Measurements from ENCODE around the gene SNAI1. TPM values are rescaled to one million over a fixed set of nuclear protein-coding genes. Genes with fewer than 3 reads are reported as not detected.

Gene SNAI1
- total and polyA plus RNA-seq, 8 donors = 0.31 to 2.9 (median 0.98) TPM

DNA sequence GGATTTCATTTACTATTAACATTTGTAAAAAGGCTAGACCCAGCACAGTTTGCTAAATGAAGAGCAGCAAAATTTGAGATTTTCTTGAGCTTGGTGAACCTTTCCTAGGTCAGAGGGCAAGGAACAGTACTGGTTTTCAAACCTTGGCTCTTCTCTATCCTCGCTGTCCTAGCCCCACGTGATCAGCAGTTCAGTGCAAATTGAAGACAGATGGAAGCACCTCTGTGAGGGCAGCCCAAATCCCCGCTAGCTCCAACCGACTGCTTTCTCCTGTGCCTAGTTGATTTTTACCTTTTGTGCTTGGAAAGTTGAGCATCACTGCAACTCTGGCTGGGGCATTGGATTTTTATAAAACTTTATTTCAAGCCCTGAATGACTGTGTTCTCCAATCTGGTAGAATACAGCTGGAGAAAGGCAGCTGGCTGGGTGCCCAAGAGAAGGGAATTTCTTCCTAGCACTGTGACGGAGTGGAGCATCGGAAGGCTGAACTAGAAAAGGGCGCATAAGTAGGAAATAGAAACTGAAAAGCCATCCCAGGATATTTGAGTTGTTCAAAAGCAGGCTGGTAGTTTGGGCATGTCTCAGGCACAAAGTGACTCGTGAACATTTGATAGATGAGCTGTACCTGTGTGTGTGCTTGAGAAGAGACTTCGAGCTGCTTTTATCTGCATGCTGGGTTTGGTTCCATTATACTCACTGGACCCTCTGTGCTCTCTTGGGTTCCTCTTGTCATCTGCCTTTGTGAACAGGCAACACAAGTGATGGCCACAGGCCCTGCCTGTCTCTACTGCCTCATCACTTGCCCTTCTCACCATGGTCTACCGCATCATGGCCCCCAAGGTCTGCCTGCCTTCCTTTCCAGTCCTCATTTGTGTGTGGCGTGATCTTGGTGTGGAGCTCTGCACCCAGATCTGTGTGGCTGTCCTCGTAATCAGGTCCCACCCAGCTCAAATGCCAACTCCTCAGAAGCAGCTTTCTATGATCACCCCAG is 44.3 kb upstream of the SNAI1 start:
- FAIRE-seq (no peak), DNase-seq (peak in 5 of 6 donors; percentile 19 to 61 (median 47)), ATAC-seq (no peak)
- TF ChIP-seq, protein P1, sequence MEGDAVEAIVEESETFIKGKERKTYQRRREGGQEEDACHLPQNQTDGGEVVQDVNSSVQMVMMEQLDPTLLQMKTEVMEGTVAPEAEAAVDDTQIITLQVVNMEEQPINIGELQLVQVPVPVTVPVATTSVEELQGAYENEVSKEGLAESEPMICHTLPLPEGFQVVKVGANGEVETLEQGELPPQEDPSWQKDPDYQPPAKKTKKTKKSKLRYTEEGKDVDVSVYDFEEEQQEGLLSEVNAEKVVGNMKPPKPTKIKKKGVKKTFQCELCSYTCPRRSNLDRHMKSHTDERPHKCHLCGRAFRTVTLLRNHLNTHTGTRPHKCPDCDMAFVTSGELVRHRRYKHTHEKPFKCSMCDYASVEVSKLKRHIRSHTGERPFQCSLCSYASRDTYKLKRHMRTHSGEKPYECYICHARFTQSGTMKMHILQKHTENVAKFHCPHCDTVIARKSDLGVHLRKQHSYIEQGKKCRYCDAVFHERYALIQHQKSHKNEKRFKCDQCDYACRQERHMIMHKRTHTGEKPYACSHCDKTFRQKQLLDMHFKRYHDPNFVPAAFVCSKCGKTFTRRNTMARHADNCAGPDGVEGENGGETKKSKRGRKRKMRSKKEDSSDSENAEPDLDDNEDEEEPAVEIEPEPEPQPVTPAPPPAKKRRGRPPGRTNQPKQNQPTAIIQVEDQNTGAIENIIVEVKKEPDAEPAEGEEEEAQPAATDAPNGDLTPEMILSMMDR (IDR thresholded peaks at IDR 0.05) = no peak
- Histone ChIP-seq H3K4me1 (peaks cover 13 to 23% (median 14%) of the 10 kb centered on the region in 3 donors), H3K36me3 (peaks cover 0 to 17% (median 6%) of the 10 kb centered on the region in 3 donors), H3K4me3 (peak overlapping the region in 2 of 4 donors; percentile 98 to 99), H3K9me3 (no peaks in the 10 kb centered on the region), H3K27me3 (no peaks in the 10 kb centered on the region), H3K27ac (peak overlapping the region in 2 of 4 donors; percentile 86 to 88)
- 48 to 56% methylated on average over 12 of the region's 12 CpGs for whole genome bisulfite sequencing, 2 donors
- intact Hi-C loops (cut with DNase I) = no loop called here

DNA sequence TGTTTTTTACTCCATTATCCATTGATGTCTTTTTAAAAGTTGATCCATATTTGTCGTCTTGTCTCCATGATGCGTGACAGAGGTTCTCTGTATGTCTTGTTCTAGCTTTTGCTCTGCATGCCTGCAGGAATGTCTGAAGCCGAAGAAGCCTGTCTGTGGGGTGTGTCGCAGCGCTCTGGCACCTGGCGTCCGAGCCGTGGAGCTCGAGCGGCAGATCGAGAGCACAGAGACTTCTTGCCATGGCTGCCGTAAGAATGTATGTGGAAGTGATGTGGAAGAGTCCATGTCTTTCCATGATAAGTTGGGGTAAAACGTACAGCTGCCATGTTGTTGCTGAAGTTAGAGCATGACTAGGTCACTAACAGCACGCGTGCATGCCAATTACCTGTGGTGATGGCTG is 41.3 kb upstream of the SNAI1 start:
- Histone ChIP-seq H3K4me3 (no peak overlapping the region), H3K27me3 (no peaks in the 10 kb centered on the region), H3K4me1 (peaks cover 13 to 23% (median 14%) of the 10 kb centered on the region in 3 donors), H3K27ac (no peak overlapping the region), H3K9me3 (no peaks in the 10 kb centered on the region), H3K36me3 (peaks cover 0 to 40% (median 14%) of the 10 kb centered on the region in 3 donors)
- 92 to 95% methylated on average over 15 of the region's 15 CpGs for WGBS, 2 donors
- intact Hi-C loops (cut with DNase I) = no loop called here
- no peak for FAIRE-seq
- peak in 2 of 6 donors; percentile 16 to 36 for DNase-seq
- TF ChIP-seq, protein P1 (IDR thresholded peaks at IDR 0.05) = no peak
- no peak for ATAC-seq

GRCh38 chr20:49942303-49942702 is 40.5 kb upstream of the SNAI1 start:
- Histone ChIP-seq H3K4me3 (no peak overlapping the region), H3K27ac (no peak overlapping the region), H3K4me1 (peaks cover 13 to 21% (median 14%) of the 10 kb centered on the region in 3 donors), H3K27me3 (no peaks in the 10 kb centered on the region), H3K9me3 (no peaks in the 10 kb centered on the region), H3K36me3 (peaks cover 3 to 49% (median 14%) of the 10 kb centered on the region in 3 donors)
- TF ChIP-seq, protein P1 (IDR thresholded peaks at IDR 0.05) = no peak
- FAIRE-seq = no peak
- ATAC-seq = peak in 3 of 4 donors; percentile 15 to 16 (median 16)
- intact Hi-C loops (cut with DNase I) = no loop called here
- WGBS, 2 donors = 53 to 59% methylated on average over 3 of the region's 3 CpGs
- peak in 1 of 6 donors; percentile 6 for DNase-seq

DNA sequence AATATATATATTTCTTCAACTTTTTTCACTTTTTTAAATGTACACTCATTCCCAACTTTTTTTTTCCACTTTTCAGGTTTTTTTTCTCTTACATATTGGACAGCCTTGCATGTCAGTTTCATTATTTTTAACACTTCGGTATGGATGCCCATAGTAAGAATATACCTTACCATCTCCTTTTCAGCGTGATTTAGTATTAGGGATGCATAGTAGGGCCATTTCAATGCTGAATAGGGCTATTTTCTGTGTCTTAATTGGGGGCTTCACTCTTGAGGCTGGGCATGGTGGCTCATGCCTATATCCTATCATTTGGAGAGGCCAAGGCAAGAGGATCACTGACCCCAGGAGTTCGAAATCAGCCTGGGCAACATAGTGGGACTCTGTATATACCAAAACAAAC is 39.8 kb upstream of the SNAI1 start:
- Histone ChIP-seq H3K36me3 (peaks cover 3 to 50% (median 14%) of the 10 kb centered on the region in 3 donors), H3K27ac (no peak overlapping the region), H3K4me3 (no peak overlapping the region), H3K27me3 (no peaks in the 10 kb centered on the region), H3K9me3 (no peaks in the 10 kb centered on the region), H3K4me1 (peaks cover 13 to 15% (median 14%) of the 10 kb centered on the region in 3 donors)
- intact Hi-C loops (cut with DNase I) = no loop called here
- 87 to 88% methylated on average over 3 of the region's 3 CpGs for WGBS, 2 donors
- no peak for FAIRE-seq
- TF ChIP-seq, protein P1 (IDR thresholded peaks at IDR 0.05) = no peak
- DNase-seq = no peak
- no peak for ATAC-seq
